Immature natural killer cell (primary cell): ENCODE measurements around the gene CARMIL1. TPM values are rescaled to one million over a fixed set of nuclear protein-coding genes. Genes with fewer than 3 reads are reported as not detected.

ENCODE experiments used
- DNase-seq, 3 donors: peaks; one replicate each; pipeline ENCODE4 v3.0.0; 2022; ENCODE audit warnings: mixed read lengths in 1 of 3
- H3K27ac Mint-ChIP-seq, 6 donors: one replicate each; pipeline ENCODE4 v1.8.0; 2020; ENCODE audit warnings: mixed read lengths in 6 of 6, mild to moderate bottlenecking in 5 of 6, inconsistent platforms in 4 of 6, moderate library complexity in 3 of 6
- H3K27me3 Mint-ChIP-seq, 3 donors: one replicate each; pipeline ENCODE4 v1.8.0; 2020 to 2021; ENCODE audit warnings: low read depth in 3 of 3, mild to moderate bottlenecking in 3 of 3, mixed read lengths in 3 of 3, moderate library complexity in 3 of 3, inconsistent platforms in 1 of 3
- H3K36me3 Mint-ChIP-seq, 3 donors: one replicate each; pipeline ENCODE4 v1.8.0; 2020; ENCODE audit warnings: mixed read lengths in 3 of 3, inconsistent platforms in 2 of 3, mild to moderate bottlenecking in 2 of 3
- H3K4me1 Mint-ChIP-seq, 2 donors: one replicate each; pipeline ENCODE4 v1.8.0; 2020; ENCODE audit warnings: inconsistent platforms in 2 of 2, mild to moderate bottlenecking in 2 of 2, mixed read lengths in 2 of 2, moderate library complexity in 1 of 2
- H3K4me3 Mint-ChIP-seq, 5 donors: one replicate each; pipeline ENCODE4 v1.8.0; 2020; ENCODE audit warnings: mild to moderate bottlenecking in 5 of 5, mixed read lengths in 5 of 5, inconsistent platforms in 3 of 5, moderate library complexity in 3 of 5
- H3K9me3 Mint-ChIP-seq, 6 donors: one replicate each; pipeline ENCODE4 v1.8.0; 2020; ENCODE audit warnings: mild to moderate bottlenecking in 6 of 6, mixed read lengths in 6 of 6, inconsistent platforms in 4 of 6, moderate library complexity in 3 of 6
- polyA plus RNA-seq, 3 donors: library from polyadenylated mRNA; unstranded; fragments of 300-500 nt; fragmentation: Illumina TruSeq; gene quantifications; one replicate each; pipeline ENCODE4 v1.2.3, GENCODE V29; 2021

Gene CARMIL1
- polyA plus RNA-seq, 3 donors from 2014 or later: 0.12 TPM; not detected in 2

DNA sequence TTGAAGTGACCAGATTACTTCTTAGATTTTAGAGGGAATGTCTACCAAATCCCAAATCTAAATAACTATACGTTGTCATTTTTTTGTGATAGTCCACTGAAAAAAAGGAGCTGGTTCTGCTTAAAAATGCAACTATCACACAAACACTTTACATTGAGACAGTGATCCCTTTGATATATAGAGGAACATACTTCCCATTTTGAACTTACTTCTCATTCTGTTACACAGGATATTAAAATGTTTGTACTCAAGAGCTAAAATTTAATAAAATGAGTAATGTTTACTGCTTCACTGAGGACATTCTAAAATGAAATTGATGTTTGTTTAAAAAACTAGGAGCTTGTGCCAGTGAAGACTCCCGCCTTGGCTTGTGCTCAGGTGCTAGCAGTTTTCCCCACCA is 174.1 kb downstream of the CARMIL1 start:
- no peaks in the 10 kb centered on the region for H3K9me3 Mint-ChIP-seq
- DNase-seq: no peak
- no peak overlapping the region for H3K27ac Mint-ChIP-seq
- no peak overlapping the region for H3K4me3 Mint-ChIP-seq
- peaks cover 0 to 3% (median 1%) of the 10 kb centered on the region in 3 donors for H3K27me3 Mint-ChIP-seq
- H3K36me3 Mint-ChIP-seq: no peaks in the 10 kb centered on the region
- no peaks in the 10 kb centered on the region for H3K4me1 Mint-ChIP-seq

DNA sequence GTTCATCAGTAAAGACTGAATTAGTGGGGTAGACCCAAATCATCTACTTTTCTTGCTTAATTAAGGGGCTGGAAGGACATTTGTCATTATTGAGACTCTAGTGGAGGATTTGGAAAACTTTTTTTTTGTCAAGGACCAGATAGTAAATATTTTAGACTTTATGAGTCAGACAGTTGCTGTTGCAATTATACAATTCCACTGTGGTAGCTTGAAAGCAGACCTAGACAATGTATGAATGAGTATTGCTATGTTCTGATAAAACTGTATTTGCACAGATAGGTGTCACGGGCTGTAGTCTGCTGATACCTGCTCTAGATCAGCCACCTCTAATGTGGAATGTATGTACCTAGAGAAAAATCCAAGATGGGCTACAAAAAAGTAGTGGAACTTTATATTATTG is 175.0 kb downstream of the CARMIL1 start:
- Mint-ChIP-seq H3K36me3 (no peaks in the 10 kb centered on the region), H3K27me3 (peaks cover 0 to 3% (median 1%) of the 10 kb centered on the region in 3 donors), H3K4me1 (no peaks in the 10 kb centered on the region), H3K4me3 (no peak overlapping the region), H3K27ac (no peak overlapping the region), H3K9me3 (no peaks in the 10 kb centered on the region)
- DNase-seq: no peak

DNA sequence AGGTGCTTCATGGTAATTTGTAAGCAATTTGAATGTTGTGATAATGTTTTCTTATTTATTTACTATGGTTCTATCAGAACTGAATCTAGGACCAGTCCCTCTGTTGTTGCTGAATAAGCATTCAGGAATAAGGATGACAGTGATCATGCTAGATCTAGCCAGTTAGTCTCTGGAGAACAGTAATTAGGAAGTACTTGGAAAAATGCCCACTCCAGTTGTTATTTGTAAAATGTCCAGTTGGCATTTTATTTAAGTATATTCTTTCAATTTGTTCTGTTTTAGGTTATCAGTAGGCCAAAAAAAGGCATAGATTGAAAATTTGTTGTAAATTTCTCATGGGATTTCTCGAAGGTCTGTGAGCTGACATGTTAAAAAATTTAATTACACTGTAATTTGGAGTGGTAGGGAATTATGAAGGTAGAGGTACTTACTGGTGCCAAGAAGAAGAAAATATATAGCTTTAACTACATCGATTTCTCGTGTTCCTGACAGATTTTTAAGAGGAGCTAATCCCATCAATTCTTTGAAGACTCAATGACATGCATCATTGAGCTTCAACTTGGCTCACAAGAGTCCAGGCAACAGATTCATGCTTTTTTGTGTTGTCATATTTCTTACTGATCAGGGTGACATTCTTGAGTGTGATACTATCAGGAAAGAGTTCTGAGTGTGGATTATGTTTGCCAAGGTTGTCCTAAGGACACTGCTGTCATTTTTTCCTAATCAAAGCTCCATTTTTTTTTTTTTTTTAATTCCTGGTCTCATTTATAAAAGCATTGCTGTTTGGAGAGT is 177.3 kb downstream of the CARMIL1 start:
- Mint-ChIP-seq H3K9me3 (no peaks in the 10 kb centered on the region), H3K36me3 (no peaks in the 10 kb centered on the region), H3K4me1 (no peaks in the 10 kb centered on the region), H3K4me3 (no peak overlapping the region), H3K27ac (no peak overlapping the region), H3K27me3 (peaks cover 0 to 3% (median 0%) of the 10 kb centered on the region in 3 donors)
- DNase-seq: no peak

DNA sequence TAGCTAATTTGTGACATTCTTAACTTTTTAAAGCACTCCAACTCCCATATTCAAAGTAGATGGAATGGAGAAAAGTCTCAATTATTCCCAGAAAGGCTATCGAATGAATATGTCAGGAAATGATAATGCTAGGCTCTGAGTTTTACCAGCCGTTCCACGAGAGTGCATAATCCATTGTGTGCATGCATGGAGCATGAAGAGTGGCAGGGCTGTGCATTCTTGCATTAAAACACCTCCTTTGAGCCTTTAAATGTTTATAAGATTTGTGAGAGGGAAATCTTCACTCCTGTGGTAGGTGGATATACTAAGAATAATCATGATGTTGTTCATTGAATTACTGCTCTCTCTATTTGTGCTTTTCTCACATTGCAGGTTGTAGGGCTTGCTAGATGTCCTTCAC is 178.3 kb downstream of the CARMIL1 start:
- H3K27ac Mint-ChIP-seq: no peak overlapping the region
- no peaks in the 10 kb centered on the region for H3K9me3 Mint-ChIP-seq
- no peak for DNase-seq
- peaks cover 0 to 7% (median 0%) of the 10 kb centered on the region in 3 donors for H3K27me3 Mint-ChIP-seq
- H3K4me3 Mint-ChIP-seq: no peak overlapping the region
- no peaks in the 10 kb centered on the region for H3K4me1 Mint-ChIP-seq
- no peaks in the 10 kb centered on the region for H3K36me3 Mint-ChIP-seq

DNA sequence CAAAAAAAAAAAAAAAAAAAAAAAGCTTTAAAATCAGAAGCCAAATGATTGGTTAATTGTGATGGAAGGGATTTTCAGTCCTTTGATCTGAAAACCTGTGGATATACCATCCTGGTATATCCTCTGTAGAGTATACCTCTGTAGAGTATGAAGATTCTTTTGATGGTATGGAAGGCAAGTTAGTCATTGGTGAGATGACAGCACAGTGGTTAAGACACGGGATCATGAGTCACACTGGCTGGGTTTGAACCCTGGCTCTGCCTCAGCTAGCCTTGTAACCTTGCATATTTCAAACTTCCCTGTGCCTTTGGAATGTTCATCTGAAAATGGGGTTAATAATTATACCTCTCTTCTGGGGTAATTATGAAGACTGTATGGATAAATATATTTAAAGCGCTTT is 179.3 kb downstream of the CARMIL1 start:
- H3K27me3 Mint-ChIP-seq: peaks cover 0 to 8% (median 0%) of the 10 kb centered on the region in 3 donors
- H3K9me3 Mint-ChIP-seq: no peaks in the 10 kb centered on the region
- no peaks in the 10 kb centered on the region for H3K4me1 Mint-ChIP-seq
- no peak for DNase-seq
- no peak overlapping the region for H3K4me3 Mint-ChIP-seq
- H3K27ac Mint-ChIP-seq: no peak overlapping the region
- H3K36me3 Mint-ChIP-seq: peaks cover 0 to 2% (median 0%) of the 10 kb centered on the region in 3 donors

DNA sequence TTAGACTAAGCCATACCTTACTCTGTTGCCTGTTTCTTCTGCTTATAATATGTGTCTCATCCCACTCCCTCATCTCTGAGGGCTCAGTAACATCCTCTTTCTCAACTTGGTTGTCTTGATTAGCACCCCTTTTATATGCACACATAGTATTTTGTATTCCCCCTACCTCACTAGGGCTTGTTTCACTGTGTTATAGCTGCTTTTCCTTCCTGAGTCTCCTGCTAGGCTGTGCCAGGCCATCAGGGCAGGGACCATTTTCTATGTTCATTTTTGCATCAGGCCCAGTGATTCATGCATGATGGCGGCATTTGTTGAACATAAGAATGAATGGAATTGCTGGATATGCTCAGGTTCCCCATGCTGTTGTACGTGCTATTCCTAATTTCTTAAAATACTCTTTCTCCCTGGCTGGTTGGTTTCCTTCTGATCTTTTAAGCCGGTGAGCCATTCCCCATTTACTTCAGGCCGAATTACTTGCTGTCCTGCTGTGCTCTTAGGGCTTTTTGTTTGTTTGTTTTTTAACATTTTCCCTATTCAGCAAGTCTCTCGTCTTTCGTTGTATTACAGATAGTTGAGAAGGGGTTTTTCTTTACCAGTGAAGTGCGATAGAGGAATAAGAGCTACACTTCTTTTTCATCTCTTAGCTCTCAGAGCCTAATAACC is 183.2 kb downstream of the CARMIL1 start:
- Mint-ChIP-seq H3K27ac (no peak overlapping the region), H3K4me3 (no peak overlapping the region), H3K27me3 (peaks cover 1 to 12% (median 2%) of the 10 kb centered on the region in 3 donors), H3K9me3 (no peaks in the 10 kb centered on the region), H3K36me3 (peaks cover 0 to 3% (median 0%) of the 10 kb centered on the region in 3 donors), H3K4me1 (no peaks in the 10 kb centered on the region)
- DNase-seq: no peak

DNA sequence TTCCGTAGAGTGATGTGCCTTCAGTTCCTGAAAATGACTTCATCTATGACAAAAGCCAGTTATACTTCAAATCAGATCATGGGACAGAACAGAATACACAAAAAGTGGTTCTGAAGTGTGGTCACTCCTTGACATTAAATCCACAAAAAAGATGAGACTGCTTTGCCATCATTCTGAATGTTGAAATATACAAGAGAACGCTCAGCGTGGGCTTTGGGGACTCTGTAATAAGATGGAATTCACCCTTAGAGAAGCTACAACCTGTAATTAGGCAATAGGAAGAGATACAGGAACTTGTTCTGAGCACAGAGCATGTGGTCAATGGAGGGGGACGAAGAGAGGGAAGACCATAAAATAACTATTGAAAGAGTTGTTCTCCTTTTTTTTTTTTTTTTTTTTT is 184.3 kb downstream of the CARMIL1 start:
- DNase-seq: no peak
- Mint-ChIP-seq H3K27ac (no peak overlapping the region), H3K4me1 (no peaks in the 10 kb centered on the region), H3K27me3 (peaks cover 1 to 9% (median 2%) of the 10 kb centered on the region in 3 donors), H3K4me3 (no peak overlapping the region), H3K9me3 (no peaks in the 10 kb centered on the region), H3K36me3 (peaks cover 0 to 3% (median 0%) of the 10 kb centered on the region in 3 donors)

DNA sequence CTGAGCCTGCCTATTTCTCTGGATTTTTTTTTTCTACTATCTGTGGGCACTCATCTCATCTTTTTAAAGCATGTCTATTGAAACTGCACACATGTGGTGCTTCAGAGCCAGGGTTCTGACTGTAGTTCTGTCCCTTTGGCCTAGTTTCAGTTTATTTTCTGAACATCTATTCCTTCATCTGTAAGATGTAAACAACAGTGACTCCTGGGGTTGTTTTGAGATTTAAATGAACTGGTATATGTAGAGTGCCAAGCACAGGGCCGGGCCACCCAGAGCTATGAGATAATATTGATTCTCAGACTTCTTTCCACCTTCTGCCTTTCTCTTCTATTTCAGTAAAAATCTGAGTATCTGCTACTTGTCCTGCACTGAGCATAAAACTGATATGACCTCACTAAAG is 185.1 kb downstream of the CARMIL1 start:
- Mint-ChIP-seq H3K27ac (no peak overlapping the region), H3K27me3 (peaks cover 1 to 13% (median 2%) of the 10 kb centered on the region in 3 donors), H3K9me3 (no peaks in the 10 kb centered on the region), H3K4me1 (no peaks in the 10 kb centered on the region), H3K36me3 (peaks cover 0 to 3% (median 0%) of the 10 kb centered on the region in 3 donors), H3K4me3 (no peak overlapping the region)
- no peak for DNase-seq

DNA sequence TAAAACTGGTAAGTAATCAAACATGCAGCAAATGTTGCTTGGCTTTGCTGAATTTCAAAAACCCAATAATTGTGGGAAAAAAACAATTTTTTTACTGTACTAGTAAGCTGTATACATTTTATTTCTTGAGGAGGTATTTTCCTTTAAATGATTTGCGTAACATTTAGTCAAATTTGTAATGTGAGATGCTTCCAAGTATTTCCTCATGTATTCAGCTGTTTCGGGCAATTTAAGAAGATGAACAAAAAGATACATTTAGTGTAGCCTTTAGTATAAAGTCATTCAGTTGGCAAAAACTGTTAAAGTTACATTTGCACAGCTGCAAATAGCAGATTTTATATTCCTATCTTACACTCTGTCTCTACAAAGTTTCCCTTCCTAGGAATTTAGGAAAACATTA is 186.8 kb downstream of the CARMIL1 start:
- no peaks in the 10 kb centered on the region for H3K4me1 Mint-ChIP-seq
- no peak for DNase-seq
- H3K4me3 Mint-ChIP-seq: no peak overlapping the region
- no peak overlapping the region for H3K27ac Mint-ChIP-seq
- peaks cover 0 to 3% (median 0%) of the 10 kb centered on the region in 3 donors for H3K36me3 Mint-ChIP-seq
- H3K27me3 Mint-ChIP-seq: peaks cover 1 to 14% (median 2%) of the 10 kb centered on the region in 3 donors
- no peaks in the 10 kb centered on the region for H3K9me3 Mint-ChIP-seq

DNA sequence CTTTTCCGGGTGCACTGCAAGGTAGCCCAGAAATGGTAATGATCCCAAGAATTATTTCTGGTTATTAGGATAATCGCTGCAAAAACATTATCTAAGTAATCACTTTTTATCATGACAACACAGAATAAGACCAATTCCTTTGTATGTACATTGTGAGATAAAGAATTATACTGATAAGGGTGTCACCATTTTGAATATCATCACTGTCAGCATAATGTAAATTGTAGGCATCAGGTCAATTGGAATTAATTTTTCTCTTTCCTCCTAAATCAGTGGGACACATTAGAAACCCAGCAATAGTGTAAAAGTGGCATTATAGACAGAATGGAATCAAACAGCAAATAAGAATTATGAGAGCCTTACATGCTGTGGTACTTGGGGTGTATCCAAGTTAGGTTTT is 189.7 kb downstream of the CARMIL1 start:
- no peaks in the 10 kb centered on the region for H3K36me3 Mint-ChIP-seq
- DNase-seq: no peak
- H3K27me3 Mint-ChIP-seq: peaks cover 1 to 8% (median 5%) of the 10 kb centered on the region in 3 donors
- no peak overlapping the region for H3K4me3 Mint-ChIP-seq
- H3K9me3 Mint-ChIP-seq: no peaks in the 10 kb centered on the region
- no peak overlapping the region for H3K27ac Mint-ChIP-seq
- no peaks in the 10 kb centered on the region for H3K4me1 Mint-ChIP-seq

DNA sequence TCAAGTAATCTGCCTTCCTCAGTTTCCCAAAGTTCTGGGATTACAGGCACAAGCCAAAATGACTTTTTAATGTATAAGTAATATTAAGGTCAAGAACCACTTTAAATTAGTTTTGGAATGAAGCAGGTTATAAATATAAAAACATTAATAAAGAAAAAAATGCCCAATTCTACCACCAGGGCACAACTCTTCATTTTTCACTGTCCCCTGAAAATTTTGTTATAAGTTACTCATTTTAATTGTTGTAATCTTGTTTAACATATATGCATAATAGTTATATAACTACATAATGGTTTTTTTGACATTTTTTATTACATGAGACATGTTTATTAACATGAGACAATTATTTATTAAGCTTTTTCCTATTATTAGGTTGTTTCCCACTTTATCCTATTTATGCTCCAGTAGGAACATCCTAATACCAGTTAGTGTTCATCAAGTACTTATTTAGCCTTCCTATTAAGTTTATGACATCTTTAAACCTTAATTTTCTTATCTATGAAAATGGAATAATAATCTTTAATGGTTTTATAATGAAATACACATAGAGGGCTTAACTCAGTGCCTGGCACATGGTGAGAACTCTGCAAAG is 190.7 kb downstream of the CARMIL1 start:
- Mint-ChIP-seq H3K36me3 (no peaks in the 10 kb centered on the region), H3K27me3 (peaks cover 1 to 8% (median 5%) of the 10 kb centered on the region in 3 donors), H3K9me3 (no peaks in the 10 kb centered on the region), H3K4me1 (no peaks in the 10 kb centered on the region), H3K4me3 (no peak overlapping the region), H3K27ac (no peak overlapping the region)
- DNase-seq: no peak

DNA sequence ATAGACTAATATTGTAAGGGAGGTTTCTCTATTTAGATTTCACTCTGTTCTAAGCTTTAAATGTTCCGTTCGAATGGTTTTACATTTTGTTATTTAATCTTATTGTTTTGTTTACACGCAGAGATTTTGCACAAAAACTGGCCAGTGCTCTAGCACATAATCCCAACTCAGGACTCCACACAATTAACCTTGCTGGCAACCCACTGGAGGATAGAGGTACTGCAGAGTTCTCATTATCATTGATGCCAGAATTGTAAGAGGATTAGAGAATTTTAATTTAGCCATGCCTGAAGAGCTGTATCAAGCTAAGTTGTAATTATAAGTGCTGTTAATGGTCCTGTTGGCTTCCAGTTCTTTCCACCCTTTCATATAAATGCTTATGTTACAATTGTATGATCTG is 193.1 kb downstream of the CARMIL1 start:
- Mint-ChIP-seq H3K4me3 (no peak overlapping the region), H3K27me3 (peaks cover 0 to 5% (median 3%) of the 10 kb centered on the region in 3 donors), H3K9me3 (no peaks in the 10 kb centered on the region), H3K36me3 (no peaks in the 10 kb centered on the region), H3K27ac (no peak overlapping the region), H3K4me1 (no peaks in the 10 kb centered on the region)
- DNase-seq: no peak

DNA sequence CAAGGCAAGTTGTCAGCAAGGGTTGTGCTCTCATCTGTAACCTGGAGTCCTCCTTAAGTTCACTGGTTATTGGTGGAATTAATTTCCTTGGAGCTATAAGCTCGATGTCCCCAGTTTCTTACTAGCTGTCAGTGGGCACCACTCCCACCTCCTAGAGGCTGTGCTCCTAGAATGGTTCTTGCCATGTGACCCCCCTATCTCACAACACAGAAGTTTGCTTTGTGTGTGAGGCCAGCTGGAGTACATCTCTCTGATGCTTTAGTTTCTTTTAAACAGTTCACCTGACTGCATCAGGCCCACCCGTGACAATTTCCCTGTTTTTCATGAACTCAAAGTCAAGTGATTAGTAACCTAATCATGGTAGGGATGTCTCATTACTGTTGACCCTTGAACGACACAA is 193.7 kb downstream of the CARMIL1 start:
- H3K27ac Mint-ChIP-seq: no peak overlapping the region
- DNase-seq: no peak

DNA sequence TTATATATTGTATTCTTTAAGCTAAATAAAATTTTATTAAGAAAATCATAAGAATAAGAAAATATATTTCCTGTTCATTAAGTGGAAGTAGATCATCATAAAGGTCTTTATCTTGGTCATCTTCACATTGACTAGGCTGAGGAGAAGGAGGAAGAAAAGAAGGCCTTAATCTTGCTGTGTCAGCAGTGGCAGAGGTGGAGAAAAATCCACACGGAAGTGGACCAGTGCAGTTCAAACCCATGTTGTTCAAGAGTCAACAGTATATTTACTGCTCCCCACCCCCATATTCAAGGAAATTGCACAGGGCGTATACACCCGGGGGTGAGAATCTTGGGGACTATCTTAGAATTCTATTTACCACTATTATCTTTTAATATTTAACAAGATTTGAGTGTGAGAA is 194.3 kb downstream of the CARMIL1 start:
- H3K27ac Mint-ChIP-seq: no peak overlapping the region
- no peaks in the 10 kb centered on the region for H3K4me1 Mint-ChIP-seq
- peaks cover 0 to 5% (median 3%) of the 10 kb centered on the region in 3 donors for H3K27me3 Mint-ChIP-seq
- no peak for DNase-seq
- no peaks in the 10 kb centered on the region for H3K36me3 Mint-ChIP-seq
- H3K4me3 Mint-ChIP-seq: no peak overlapping the region
- no peaks in the 10 kb centered on the region for H3K9me3 Mint-ChIP-seq

More for the DNA sequence above, 193.7 kb downstream of the CARMIL1 start:
- Mint-ChIP-seq H3K27me3 (peaks cover 0 to 5% (median 3%) of the 10 kb centered on the region in 3 donors), H3K4me3 (no peak overlapping the region), H3K36me3 (no peaks in the 10 kb centered on the region), H3K9me3 (no peaks in the 10 kb centered on the region), H3K4me1 (no peaks in the 10 kb centered on the region)
